ENCODE results near the gene ADSL. TPM values are rescaled to one million over a fixed set of nuclear protein-coding genes. Genes with fewer than 3 reads are reported as not detected.
A peak's percentile ranks its signal among the peaks of the same experiment; 100 is the strongest.

ADSL gene
- total RNA-seq, 3 donors from 2014 or later = 34.0 to 48.1 (median 42.8) TPM

GRCh38 chr22:40399621-40400020 lies 53.3 kb downstream of the ADSL start:
- DNase-seq (no peak), ATAC-seq (no peak)
- intact Hi-C loops (cut with DNase I, micrococcal nuclease) = no loop called here
- Histone ChIP-seq H3K36me3 (ENCODE audit: low read depth) (peaks cover 4% of the 10 kb centered on the region), H3K4me1 (ENCODE audit: low read depth) (peaks cover 31% of the 10 kb centered on the region), H3K9me3 (no peaks in the 10 kb centered on the region), H3K4me3 (no peak overlapping the region)
- TF ChIP-seq CTCF (IDR thresholded peaks at IDR 0.05) = no peak

- ATAC-seq = no peak
- Histone ChIP-seq H3K36me3 (ENCODE audit: low read depth) (peaks cover 5% of the 10 kb centered on the region), H3K4me3 (no peak overlapping the region), H3K9me3 (no peaks in the 10 kb centered on the region), H3K4me1 (ENCODE audit: low read depth) (peaks cover 31% of the 10 kb centered on the region)
- TF ChIP-seq CTCF (IDR thresholded peaks at IDR 0.05) = no peak
- peak in 2 of 3 donors; percentile 48 to 78 for DNase-seq
- intact Hi-C loops (cut with DNase I, micrococcal nuclease) = no loop called here
These were observed 53.9 kb downstream of the ADSL start for GRCh38 chr22:40400159-40400558.

GRCh38 chr22:40401532-40401931 lies 55.2 kb downstream of the ADSL start:
- Histone ChIP-seq H3K4me3 (no peak overlapping the region), H3K9me3 (no peaks in the 10 kb centered on the region), H3K4me1 (ENCODE audit: low read depth) (peaks cover 22% of the 10 kb centered on the region), H3K36me3 (ENCODE audit: low read depth) (peaks cover 8% of the 10 kb centered on the region)
- DNase-seq = peak in 1 of 3 donors; percentile 57
- no peak for TF ChIP-seq CTCF (IDR thresholded peaks at IDR 0.05)
- intact Hi-C loops (cut with DNase I, micrococcal nuclease) = no loop called here
- no peak for ATAC-seq

- Histone ChIP-seq H3K36me3 (ENCODE audit: low read depth) (peaks cover 8% of the 10 kb centered on the region), H3K4me1 (ENCODE audit: low read depth) (peaks cover 18% of the 10 kb centered on the region)
These were observed 55.7 kb downstream of the ADSL start for GRCh38 chr22:40401981-40402406.

GRCh38 chr22:40403141-40403540 lies 56.8 kb downstream of the ADSL start:
- Histone ChIP-seq H3K36me3 (ENCODE audit: low read depth) (peaks cover 8% of the 10 kb centered on the region), H3K4me3 (no peak overlapping the region), H3K4me1 (ENCODE audit: low read depth) (peaks cover 12% of the 10 kb centered on the region), H3K9me3 (no peaks in the 10 kb centered on the region)
- no peak for TF ChIP-seq CTCF (IDR thresholded peaks at IDR 0.05)
- DNase-seq = no peak
- ATAC-seq = no peak
- intact Hi-C loops (cut with DNase I, micrococcal nuclease) = no loop called here

More at GRCh38 chr22:40401981-40402406, 55.7 kb downstream of the ADSL start:
- Histone ChIP-seq H3K9me3 (no peaks in the 10 kb centered on the region), H3K4me3 (no peak overlapping the region)
- ATAC-seq (no peak), DNase-seq (no peak)
- no peak for TF ChIP-seq CTCF (IDR thresholded peaks at IDR 0.05)
- intact Hi-C loops (cut with DNase I, micrococcal nuclease) = no loop called here

- intact Hi-C loops (cut with DNase I, micrococcal nuclease) = no loop called here
- TF ChIP-seq CTCF (IDR thresholded peaks at IDR 0.05) = no peak
- Histone ChIP-seq H3K4me1 (ENCODE audit: low read depth) (peaks cover 12% of the 10 kb centered on the region), H3K4me3 (no peak overlapping the region), H3K9me3 (no peaks in the 10 kb centered on the region), H3K36me3 (ENCODE audit: low read depth) (peaks cover 8% of the 10 kb centered on the region)
- DNase-seq (no peak), ATAC-seq (no peak)
These were observed 57.4 kb downstream of the ADSL start for GRCh38 chr22:40403651-40404050.

Data from mucosa of descending colon (tissue), 3 donors.